HepG2 (cell line): ENCODE measurements around the gene TUBB4B. TPM values are rescaled to one million over a fixed set of nuclear protein-coding genes. Genes with fewer than 3 reads are reported as not detected.
A peak's percentile ranks its signal among the peaks of the same experiment; 100 is the strongest.

Source experiments
- ATAC-seq: fragments of 200-7000 bp; cut with Tn5 transposase; 3 replicates; pipeline ENCODE4 v1.9.1; 2020; ENCODE audit warnings: mild to moderate bottlenecking, moderate library complexity
- BruUV-seq: library from RNA; stranded (reverse); fragments of 400-500 nt; replicated peaks from 2 replicates; lab custom pipeline; 2021; lab: Mats Ljungman, UMichigan
- CTCF ChIA-PET: fragments of 300-600 bp; formaldehyde crosslinking; extraction: SDS; loops from one replicate; lab custom pipeline; 2021; ENCODE audit warnings: low total read pairs, inconsistent platforms, low intra/inter-chr PET ratio; lab: Yijun Ruan, JAX
- POLR2A ChIA-PET: fragments of 350-600 bp; sonication (Branson Sonifier 250); formaldehyde crosslinking; loops from one replicate; lab custom pipeline; 2020; ENCODE audit warnings: antibody characterized with exemption, inconsistent platforms; lab: Yijun Ruan, JAX
- DNase-seq: peaks from one replicate; pipeline ENCODE4 v3.0.0-alpha.2; 2015; ENCODE audit warnings: low spot score
- FAIRE-seq: peaks from 3 replicates; lab custom pipeline; 2011; peaks lifted over from hg19 to GRCh38; lab: Jason Lieb, UNC
- H2AFZ ChIP-seq: one replicate; pipeline ENCODE4 v1.6.1; 2011; ENCODE audit warnings: low read length, inconsistent platforms
- H3K27ac ChIP-seq: fragments of 300-600 bp; 3 replicates; pipeline ENCODE4 v1.8.0; 2011; ENCODE audit warnings: mixed run types, mild to moderate bottlenecking, mixed read lengths, low read length, inconsistent platforms; ENCODE audit not compliant: insufficient read depth; ENCODE audit errors: extremely low read length
- H3K27me3 ChIP-seq, 2 experiments: fragments of 200-600 bp in 1 of 2; 2 replicates in 1 of 2; 3 replicates in 1 of 2; pipeline versions ENCODE4 v1.6.0 to v1.8.0; 2011; ENCODE audit warnings: low read length in 2 of 2, mild to moderate bottlenecking in 2 of 2, moderate library complexity in 2 of 2, inconsistent platforms in 1 of 2; ENCODE audit not compliant: insufficient read depth in 2 of 2, control insufficient read depth in 1 of 2
- H3K36me3 ChIP-seq, 2 experiments: fragments of 200-600 bp in 1 of 2; replicated peaks in 1 of 2; 2 replicates in 1 of 2; 3 replicates in 1 of 2; pipeline versions ENCODE4 v1.5.1 to v1.8.0; 2011; ENCODE audit warnings: low read length in 2 of 2, inconsistent platforms in 1 of 2; ENCODE audit not compliant: insufficient read depth in 2 of 2, control insufficient read depth in 1 of 2
- H3K4me1 ChIP-seq: 2 replicates; pipeline ENCODE4 v1.5.1; 2012; ENCODE audit warnings: low read length, inconsistent platforms; ENCODE audit not compliant: insufficient read depth
- H3K4me2 ChIP-seq: 2 replicates; pipeline ENCODE4 v1.6.0; 2011; ENCODE audit warnings: low read depth, low read length, inconsistent platforms
- H3K4me3 ChIP-seq, 3 experiments: fragments of 200-600 bp in 1 of 3; sonication (generic), shearing (Covaris generic) in 1 of 3; replicated peaks in 1 of 3; 2 replicates each; pipeline ENCODE4 v1.5.1; 2011 to 2016; ENCODE audit warnings: low read length in 3 of 3, inconsistent platforms in 2 of 3, low read depth in 2 of 3, mild to moderate bottlenecking in 2 of 3, control low read depth in 1 of 3, mixed read lengths in 1 of 3; ENCODE audit not compliant: insufficient read depth in 1 of 3
- H3K79me2 ChIP-seq: one replicate; pipeline ENCODE4 v1.6.1; 2011; ENCODE audit warnings: low read length, inconsistent platforms; ENCODE audit not compliant: insufficient read depth
- H3K9ac ChIP-seq: 2 replicates; pipeline ENCODE4 v1.6.0; 2011; ENCODE audit warnings: mild to moderate bottlenecking, low read depth, low read length, inconsistent platforms; ENCODE audit not compliant: insufficient read depth
- H3K9me3 ChIP-seq: 2 replicates; pipeline ENCODE4 v1.5.1; 2012; ENCODE audit warnings: mild to moderate bottlenecking, low read length
- H4K20me1 ChIP-seq: 2 replicates; pipeline ENCODE4 v1.6.0; 2011; ENCODE audit warnings: inconsistent platforms, mild to moderate bottlenecking, low read length, moderate library complexity; ENCODE audit not compliant: insufficient read depth
- CBX5 ChIP-seq: sonication (generic); formaldehyde crosslinking; IDR thresholded peaks from 2 replicates; pipeline ENCODE4 v1.4.0; 2020; ENCODE audit warnings: missing genetic modification reagents, borderline replicate concordance
- ESRRA ChIP-seq: sonication (generic); formaldehyde crosslinking; IDR thresholded peaks from 2 replicates; pipeline ENCODE4 v1.5.1; 2020; ENCODE audit warnings: mild to moderate bottlenecking, low read depth, missing genetic modification reagents
- KLF13 ChIP-seq: sonication (generic); formaldehyde crosslinking; IDR thresholded peaks from 2 replicates; pipeline ENCODE4 v1.4.0; 2020; ENCODE audit warnings: mild to moderate bottlenecking, missing genetic modification reagents
- MAFF ChIP-seq: IDR thresholded peaks from 2 replicates; pipeline ENCODE4 v1.6.1; 2011; ENCODE audit warnings: low read depth, low read length, improper control_type of control experiment
- NR2C2 ChIP-seq: sonication (generic); formaldehyde crosslinking; IDR thresholded peaks from 2 replicates; pipeline ENCODE4 v1.4.0; 2020; ENCODE audit warnings: missing genetic modification reagents, mild to moderate bottlenecking, moderate library complexity, borderline replicate concordance
- PAXIP1 ChIP-seq: sonication (generic); formaldehyde crosslinking; conservative IDR thresholded peaks from 2 replicates; pipeline ENCODE4 v1.4.0; 2020; ENCODE audit warnings: mild to moderate bottlenecking, missing genetic modification reagents, moderate library complexity
- POLR2A ChIP-seq, 2 experiments: IDR thresholded peaks; 2 replicates each; pipeline ENCODE4 v1.6.1; 2011; ENCODE audit warnings: low read depth in 2 of 2, low read length in 2 of 2, mild to moderate bottlenecking in 1 of 2, moderate library complexity in 1 of 2; ENCODE audit not compliant: insufficient read depth in 1 of 2
- POLR2G ChIP-seq: fragments of 200-400 bp; formaldehyde crosslinking; IDR thresholded peaks from 2 replicates; pipeline ENCODE4 v1.6.1; 2018; ENCODE audit warnings: mild to moderate bottlenecking, low read depth, low read length, moderate library complexity
- RXRA ChIP-seq: sonication (generic); formaldehyde crosslinking; IDR thresholded peaks from 2 replicates; pipeline ENCODE4 v1.5.1; 2020; ENCODE audit warnings: missing genetic modification reagents
- SOX6 ChIP-seq, 2 experiments: fragments of 450-650 bp in 1 of 2; sonication (generic) in 1 of 2; formaldehyde crosslinking in 1 of 2; IDR thresholded peaks; 2 replicates each; pipeline versions ENCODE4 v1.4.0 to v1.6.1; 2017 to 2020; ENCODE audit warnings: antibody characterized with exemption in 1 of 2, mild to moderate bottlenecking in 1 of 2, missing genetic modification reagents in 1 of 2
- WGBS: methylation state at CpG from one replicate; pipeline ENCODE4 v1.1.6; 2017; ENCODE audit warnings: low lambda C conversion rate; 5-methylcytosine and 5-hydroxymethylcytosine counted together
- in situ Hi-C: cut with HindIII; loops from 2 replicates; pipeline ENCODE4 v1.10.0; 2017; ENCODE audit warnings: low pct_unique_long_range_greater_than_20kb; ENCODE audit not compliant: extremely low pct_ligation_motif_present
- intact Hi-C: fragments of 100-400 bp; cut with micrococcal nuclease; formaldehyde crosslinking; loops from one replicate; pipeline ENCODE4 v1.10.0; 2022; ENCODE audit not compliant: unreplicated experiment
- polyA plus RNA-seq, 8 experiments: library from polyadenylated mRNA; depleted of rRNA in 3 of 8; stranded (reverse) in 7 of 8; unstranded in 1 of 8; fragments of >200 nt; fragmentation: Illumina TruSeq in 4 of 8; extraction: Trizol in 4 of 8; gene quantifications; 2 replicates each; pipeline versions ENCODE4 v1.2.1 to v1.2.3, GENCODE V29; 2011 to 2016; ENCODE audit warnings: low read depth in 4 of 8, missing spikeins in 1 of 8, mixed read lengths in 1 of 8; ENCODE audit not compliant: insufficient read depth in 1 of 8
- total RNA-seq, 5 experiments: library from RNA; depleted of rRNA; stranded (reverse); fragments of >200 nt; fragmentation: Illumina TruSeq; extraction: Trizol; gene quantifications; 2 replicates each; pipeline ENCODE4 v1.2.3, GENCODE V29; 2016; ENCODE audit warnings: low read depth in 1 of 5
- TF ChIP-seq, protein P1 (sequence below): sonication (generic); formaldehyde crosslinking; IDR thresholded peaks from 2 replicates; pipeline ENCODE4 v1.4.0; 2020; ENCODE audit warnings: missing genetic modification reagents, borderline replicate concordance
- TF ChIP-seq, protein P2 (sequence below): sonication (generic); formaldehyde crosslinking; IDR thresholded peaks from 2 replicates; pipeline ENCODE4 v1.4.0; 2020; ENCODE audit warnings: mild to moderate bottlenecking, missing genetic modification reagents

Gene TUBB4B
- total and polyA plus RNA-seq, 2 of the 13 experiments (the other 11 are each of a cell fraction or from before 2014, with no cell fraction given): 182 to 412 TPM

- no peak for TF ChIP-seq ESRRA (CRISPR knock-in tag)
- 0 out of 2 replicates have a peak, but pooled peaks have one; percentile 26 for TF ChIP-seq POLR2G
- TF ChIP-seq POLR2A (IDR thresholded peaks at IDR 0.05; ENCODE audit: insufficient read depth in 1 of 2, low read depth in 2 of 2, low read length in 2 of 2): peak in 1 of 2 experiments; percentile 44; a peak in 1 of 4 replicates
- TF ChIP-seq KLF13 (CRISPR knock-in tag): no peak
- TF ChIP-seq SOX6 (IDR thresholded peaks at IDR 0.05): no peak
- TF ChIP-seq SOX6 (CRISPR knock-in tag; IDR thresholded peaks at IDR 0.05): no peak
- TF ChIP-seq MAFF: no peak
- TF ChIP-seq, all 625 proteins: peak for 13
Observed at GRCh38 chr9:137226338-137227053, 14.6 kb upstream of the TUBB4B start (continued).

GRCh38 chr9:137227054-137227852 lies 13.8 kb upstream of the TUBB4B start, which contains the start of gene RNF224:
Gene RNF224, plus strand, starts transcription at chr9:137227502. Its CDS starts 834 bp downstream, at chr9:137228336.
- Histone ChIP-seq H3K79me2 (no peaks in the 10 kb centered on the region), H3K27me3 (no peaks in the 10 kb centered on the region; a peak in 1 of 5 replicates), H3K36me3 (no peaks in the 10 kb centered on the region), H3K9ac (peak within 1 kb of the TSS; percentile 31; the same call in 1 of the 2 replicates), H3K4me1 (peaks cover 82% of the 10 kb centered on the region), H3K4me2 (peak within 1 kb of the TSS; percentile 96), H4K20me1 (no peaks in the 10 kb centered on the region), H3K9me3 (no peaks in the 10 kb centered on the region), H2AFZ (no peak within 1 kb of the TSS), H3K4me3 (peak within 1 kb of the TSS in 2 of 3 experiments; percentile 62 to 72; a peak in 3 of 6 replicates), H3K27ac (no peak within 1 kb of the TSS)
- peak; percentile 4 for FAIRE-seq
- CTCF ChIA-PET: interaction anchor here (0.7 to 1.5 kb wide), 5 partner anchors 9 to 64 kb away, joined by 3 to 16 read pairs (median 3); partner anchors contain the start of genes ANAPC2 and SSNA1
- POLR2A ChIA-PET: interaction anchor here (0.7 to 13.4 kb wide), 15 partner anchors 9 to 109 kb away, joined by 3 to 225 read pairs (median 4); partner anchors contain the start of genes ANAPC2, NDOR1, SSNA1 and TMEM203
- in situ Hi-C loops: loop anchor here (5.0 kb wide), 2 partner anchors 40 to 115 kb away; partner anchors contain the start of genes ANAPC2, DPP7 and SSNA1
- DNase-seq: peak; percentile 69
- ATAC-seq: peak; percentile 35
- intact Hi-C loops: loop anchor here (2.0 kb wide), 2 partner anchors 38 to 106 kb away; partner anchors contain the start of genes ANAPC2 and SSNA1
- BruUV-seq: no TSS peak
- WGBS: 0% methylated on average over 3 of the region's 25 CpGs
- TF ChIP-seq CBX5: peak; percentile 48; the same call in 1 of the 2 replicates
- peak; percentile 41 for TF ChIP-seq RXRA (CRISPR knock-in tag)
- TF ChIP-seq, protein P1, sequence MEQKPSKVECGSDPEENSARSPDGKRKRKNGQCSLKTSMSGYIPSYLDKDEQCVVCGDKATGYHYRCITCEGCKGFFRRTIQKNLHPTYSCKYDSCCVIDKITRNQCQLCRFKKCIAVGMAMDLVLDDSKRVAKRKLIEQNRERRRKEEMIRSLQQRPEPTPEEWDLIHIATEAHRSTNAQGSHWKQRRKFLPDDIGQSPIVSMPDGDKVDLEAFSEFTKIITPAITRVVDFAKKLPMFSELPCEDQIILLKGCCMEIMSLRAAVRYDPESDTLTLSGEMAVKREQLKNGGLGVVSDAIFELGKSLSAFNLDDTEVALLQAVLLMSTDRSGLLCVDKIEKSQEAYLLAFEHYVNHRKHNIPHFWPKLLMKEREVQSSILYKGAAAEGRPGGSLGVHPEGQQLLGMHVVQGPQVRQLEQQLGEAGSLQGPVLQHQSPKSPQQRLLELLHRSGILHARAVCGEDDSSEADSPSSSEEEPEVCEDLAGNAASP (CRISPR knock-in tag): no peak
- TF ChIP-seq PAXIP1 (CRISPR knock-in tag): no peak
- TF ChIP-seq, protein P2, sequence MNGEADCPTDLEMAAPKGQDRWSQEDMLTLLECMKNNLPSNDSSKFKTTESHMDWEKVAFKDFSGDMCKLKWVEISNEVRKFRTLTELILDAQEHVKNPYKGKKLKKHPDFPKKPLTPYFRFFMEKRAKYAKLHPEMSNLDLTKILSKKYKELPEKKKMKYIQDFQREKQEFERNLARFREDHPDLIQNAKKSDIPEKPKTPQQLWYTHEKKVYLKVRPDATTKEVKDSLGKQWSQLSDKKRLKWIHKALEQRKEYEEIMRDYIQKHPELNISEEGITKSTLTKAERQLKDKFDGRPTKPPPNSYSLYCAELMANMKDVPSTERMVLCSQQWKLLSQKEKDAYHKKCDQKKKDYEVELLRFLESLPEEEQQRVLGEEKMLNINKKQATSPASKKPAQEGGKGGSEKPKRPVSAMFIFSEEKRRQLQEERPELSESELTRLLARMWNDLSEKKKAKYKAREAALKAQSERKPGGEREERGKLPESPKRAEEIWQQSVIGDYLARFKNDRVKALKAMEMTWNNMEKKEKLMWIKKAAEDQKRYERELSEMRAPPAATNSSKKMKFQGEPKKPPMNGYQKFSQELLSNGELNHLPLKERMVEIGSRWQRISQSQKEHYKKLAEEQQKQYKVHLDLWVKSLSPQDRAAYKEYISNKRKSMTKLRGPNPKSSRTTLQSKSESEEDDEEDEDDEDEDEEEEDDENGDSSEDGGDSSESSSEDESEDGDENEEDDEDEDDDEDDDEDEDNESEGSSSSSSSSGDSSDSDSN (CRISPR knock-in tag): 0 out of 2 replicates have a peak, but pooled peaks have one; percentile 16
- TF ChIP-seq NR2C2 (CRISPR knock-in tag): no peak
